Frontal cortex (tissue), 4 donors: ENCODE data around the gene ATG2B. TPM values are rescaled to one million over a fixed set of nuclear protein-coding genes. Genes with fewer than 3 reads are reported as not detected.
A peak's percentile ranks its signal among the peaks of the same experiment; 100 is the strongest.

ENCODE experiments used
- DNase-seq, 2 donors: peaks; one replicate each; pipeline ENCODE4 v3.0.0; 2012; ENCODE audit warnings: low spot score in 2 of 2
- FAIRE-seq: peaks from 2 replicates; lab custom pipeline; 2012; peaks lifted over from hg19 to GRCh38; lab: Jason Lieb, UNC
- total RNA-seq: library from RNA; depleted of rRNA; stranded (reverse); fragments of >200 nt; gene quantifications from one replicate; pipeline ENCODE4 v1.2.3, GENCODE V29; 2014
- donor health status: control.
- donor health status: control.
- donor health status: control.

Gene ATG2B, protein sequence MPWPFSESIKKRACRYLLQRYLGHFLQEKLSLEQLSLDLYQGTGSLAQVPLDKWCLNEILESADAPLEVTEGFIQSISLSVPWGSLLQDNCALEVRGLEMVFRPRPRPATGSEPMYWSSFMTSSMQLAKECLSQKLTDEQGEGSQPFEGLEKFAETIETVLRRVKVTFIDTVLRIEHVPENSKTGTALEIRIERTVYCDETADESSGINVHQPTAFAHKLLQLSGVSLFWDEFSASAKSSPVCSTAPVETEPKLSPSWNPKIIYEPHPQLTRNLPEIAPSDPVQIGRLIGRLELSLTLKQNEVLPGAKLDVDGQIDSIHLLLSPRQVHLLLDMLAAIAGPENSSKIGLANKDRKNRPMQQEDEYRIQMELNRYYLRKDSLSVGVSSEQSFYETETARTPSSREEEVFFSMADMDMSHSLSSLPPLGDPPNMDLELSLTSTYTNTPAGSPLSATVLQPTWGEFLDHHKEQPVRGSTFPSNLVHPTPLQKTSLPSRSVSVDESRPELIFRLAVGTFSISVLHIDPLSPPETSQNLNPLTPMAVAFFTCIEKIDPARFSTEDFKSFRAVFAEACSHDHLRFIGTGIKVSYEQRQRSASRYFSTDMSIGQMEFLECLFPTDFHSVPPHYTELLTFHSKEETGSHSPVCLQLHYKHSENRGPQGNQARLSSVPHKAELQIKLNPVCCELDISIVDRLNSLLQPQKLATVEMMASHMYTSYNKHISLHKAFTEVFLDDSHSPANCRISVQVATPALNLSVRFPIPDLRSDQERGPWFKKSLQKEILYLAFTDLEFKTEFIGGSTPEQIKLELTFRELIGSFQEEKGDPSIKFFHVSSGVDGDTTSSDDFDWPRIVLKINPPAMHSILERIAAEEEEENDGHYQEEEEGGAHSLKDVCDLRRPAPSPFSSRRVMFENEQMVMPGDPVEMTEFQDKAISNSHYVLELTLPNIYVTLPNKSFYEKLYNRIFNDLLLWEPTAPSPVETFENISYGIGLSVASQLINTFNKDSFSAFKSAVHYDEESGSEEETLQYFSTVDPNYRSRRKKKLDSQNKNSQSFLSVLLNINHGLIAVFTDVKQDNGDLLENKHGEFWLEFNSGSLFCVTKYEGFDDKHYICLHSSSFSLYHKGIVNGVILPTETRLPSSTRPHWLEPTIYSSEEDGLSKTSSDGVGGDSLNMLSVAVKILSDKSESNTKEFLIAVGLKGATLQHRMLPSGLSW (N-terminal part only)
- total RNA-seq: 36.3 TPM

DNA sequence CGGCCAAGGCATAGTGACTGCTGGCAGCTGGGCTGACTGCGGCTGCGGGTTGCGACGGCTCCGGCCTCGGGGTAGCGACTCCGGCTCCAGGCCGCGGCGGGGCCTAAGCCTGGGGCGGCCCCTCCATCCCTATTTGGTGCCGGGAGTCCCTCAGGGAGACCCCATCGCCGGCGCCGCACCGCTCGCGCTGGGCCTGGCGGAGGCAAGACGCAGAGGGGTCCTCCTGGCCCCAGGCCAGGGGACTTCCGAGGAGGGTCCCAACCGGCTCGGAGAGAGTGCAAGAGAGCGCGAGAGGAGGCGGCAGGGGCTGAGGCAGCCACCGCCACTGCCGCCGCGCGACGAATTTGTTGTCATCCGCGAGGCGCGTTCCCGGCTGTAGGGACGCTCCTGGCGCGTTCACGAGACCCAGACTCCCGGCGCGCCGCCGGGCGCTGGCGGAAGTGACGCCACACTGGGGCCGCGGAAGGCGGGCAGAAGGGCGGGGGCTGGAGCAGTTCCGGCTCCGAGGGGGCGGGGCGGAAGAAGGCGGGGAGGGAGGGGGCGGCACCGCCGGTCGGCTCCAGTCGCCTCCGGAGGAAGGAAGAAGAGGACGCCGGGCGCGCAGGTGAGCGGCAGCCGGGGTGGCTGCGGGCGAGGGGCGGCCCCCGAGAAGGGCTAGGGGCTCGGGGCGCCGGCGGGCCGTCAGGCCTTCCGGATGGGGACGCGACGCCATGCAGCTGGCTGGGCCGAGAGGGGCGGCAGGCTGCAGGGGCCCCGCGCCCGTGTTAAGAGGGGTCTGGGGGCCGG lies at the start of gene ATG2B, which contains the start of gene GSKIP:
TSS of gene ATG2B (minus strand) at position 377 of the 786 bp plus-strand sequence. CDS start at position 12, 365 bp downstream.
TSS of gene GSKIP (plus strand) at position 562 of the 786 bp plus-strand sequence. CDS start 18,722 bp downstream, outside the sequence.
- peak; percentile 95 for DNase-seq
- no peak for FAIRE-seq

DNA sequence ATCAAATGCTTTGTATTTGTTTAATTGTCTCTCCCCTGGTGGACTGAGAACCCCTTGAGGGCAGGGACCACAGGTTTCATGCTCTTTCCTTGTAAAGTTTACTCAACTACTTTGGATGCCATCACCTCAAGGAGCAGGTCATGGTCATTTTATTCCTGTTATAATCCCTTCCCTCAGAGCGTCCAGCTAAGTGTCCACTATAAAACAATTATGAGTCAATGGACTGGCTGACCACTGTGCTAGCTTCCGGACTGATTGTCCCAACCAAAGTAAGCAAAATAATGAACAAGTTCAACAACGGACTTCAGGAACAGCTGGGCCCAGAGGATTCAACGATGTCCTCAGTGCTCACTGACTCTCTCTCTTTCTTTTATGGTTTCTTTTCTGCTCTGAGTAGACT lies 47.0 kb upstream of the ATG2B start:
- FAIRE-seq (no peak), DNase-seq (no peak)

DNA sequence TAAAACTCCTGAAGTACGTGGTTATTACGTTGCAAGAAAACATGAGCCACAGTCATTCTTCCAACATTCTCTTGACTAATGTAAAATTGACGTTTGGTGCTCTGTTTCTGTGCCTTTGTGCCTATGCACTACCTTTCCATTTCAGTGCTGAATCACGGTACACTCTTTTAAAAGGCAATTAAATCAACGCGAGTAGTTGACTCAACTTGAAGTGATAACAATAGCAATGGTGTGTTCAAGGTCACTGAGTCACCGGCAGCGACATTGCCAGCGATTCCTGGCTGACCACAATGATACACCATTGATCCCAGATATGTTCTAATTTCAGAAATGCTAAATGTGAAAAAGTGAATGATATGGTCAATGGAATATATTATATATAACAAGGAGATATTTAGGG lies 46.6 kb upstream of the ATG2B start:
- DNase-seq (no peak), FAIRE-seq (no peak)

DNA sequence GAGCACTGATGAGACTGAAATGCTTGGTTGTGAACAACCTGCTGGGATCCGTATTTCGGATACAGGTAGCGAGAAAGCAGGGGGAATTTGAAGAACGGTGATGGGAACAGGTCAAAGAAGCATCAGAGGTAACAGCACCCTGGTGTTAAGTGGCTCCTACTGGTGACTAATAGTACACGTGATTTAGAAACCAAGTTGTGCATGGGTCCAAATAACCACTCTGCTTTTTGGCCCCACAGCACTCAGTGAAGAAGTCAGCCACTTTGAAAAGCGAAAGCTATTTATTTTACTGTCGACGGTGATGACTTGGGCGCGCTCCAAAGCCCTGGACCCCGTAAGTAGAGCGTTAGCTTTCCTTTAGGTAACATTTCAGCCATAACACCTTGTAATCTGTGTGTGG lies 45.5 kb upstream of the ATG2B start:
- DNase-seq (no peak), FAIRE-seq (no peak)

DNA sequence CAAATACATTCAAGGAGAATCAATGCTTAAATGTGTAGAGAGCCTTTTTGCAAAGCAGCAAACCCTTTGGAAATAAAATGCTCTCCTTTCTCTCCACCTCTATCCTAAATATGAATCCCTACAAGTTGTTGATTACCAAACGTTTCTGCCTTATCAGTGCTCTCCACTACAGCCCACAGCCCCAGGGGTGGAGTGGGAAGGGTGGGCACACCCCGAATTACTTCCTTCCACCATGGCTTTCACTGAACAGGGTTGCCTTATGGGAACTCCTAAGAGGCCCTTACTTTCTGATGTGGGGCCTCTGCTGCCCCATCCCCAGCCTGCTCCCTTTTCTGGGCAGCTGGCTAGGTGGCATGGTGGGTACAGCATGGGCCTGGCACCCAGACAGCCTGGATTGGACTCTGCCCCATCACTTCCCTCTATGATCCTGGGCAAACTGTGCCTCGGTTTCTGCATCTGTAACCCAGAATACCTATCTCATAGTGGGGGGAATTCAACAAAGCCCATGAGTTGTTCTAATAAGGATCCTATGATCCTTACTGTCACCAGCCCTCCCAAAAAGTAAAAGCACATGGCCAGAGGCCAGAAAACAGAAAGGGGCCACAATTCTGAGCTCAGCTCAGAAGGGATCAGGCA lies 44.9 kb upstream of the ATG2B start:
- DNase-seq (no peak), FAIRE-seq (no peak)

DNA sequence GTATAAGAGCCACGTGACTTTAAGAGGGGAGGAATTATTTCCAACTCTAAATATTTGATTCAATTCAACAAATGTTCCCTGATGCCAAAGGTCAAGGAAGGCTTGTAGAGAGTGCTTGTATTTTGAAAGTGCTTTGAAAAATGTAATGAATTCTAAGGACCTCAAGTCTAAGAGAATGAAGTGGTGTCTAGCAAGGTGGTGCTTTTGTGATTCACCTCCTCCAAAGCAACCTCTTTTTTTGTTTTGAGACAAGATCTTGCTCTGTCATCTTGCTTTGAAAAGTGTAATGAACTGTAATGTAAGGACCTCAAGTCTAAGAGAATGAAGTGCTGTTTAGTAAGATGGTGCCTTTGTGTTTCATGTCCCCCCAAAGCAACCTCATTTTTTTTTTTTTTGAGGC lies 42.5 kb upstream of the ATG2B start:
- no peak for FAIRE-seq

DNA sequence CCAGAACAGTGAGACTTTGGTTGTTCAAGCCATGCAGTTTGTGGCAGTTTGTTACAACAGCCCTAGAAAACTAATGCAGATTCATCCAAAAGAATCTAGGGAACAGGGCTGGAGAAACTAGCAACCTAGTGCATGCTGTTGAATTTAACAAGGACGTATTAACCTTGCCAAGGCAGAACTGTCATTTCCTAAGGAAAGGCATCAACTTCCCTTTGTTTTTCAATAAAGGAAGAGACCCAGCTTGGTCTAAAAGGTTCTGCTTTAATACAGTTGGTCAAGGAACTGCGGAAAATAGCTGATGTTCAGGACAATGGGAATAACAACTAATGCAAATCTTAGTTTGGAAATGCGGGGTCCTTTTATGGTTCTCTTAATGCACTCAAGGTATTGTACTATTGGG lies 40.3 kb upstream of the ATG2B start:
- DNase-seq (no peak), FAIRE-seq (no peak)

More for the DNA sequence above, 42.5 kb upstream of the ATG2B start:
- DNase-seq: no peak

DNA sequence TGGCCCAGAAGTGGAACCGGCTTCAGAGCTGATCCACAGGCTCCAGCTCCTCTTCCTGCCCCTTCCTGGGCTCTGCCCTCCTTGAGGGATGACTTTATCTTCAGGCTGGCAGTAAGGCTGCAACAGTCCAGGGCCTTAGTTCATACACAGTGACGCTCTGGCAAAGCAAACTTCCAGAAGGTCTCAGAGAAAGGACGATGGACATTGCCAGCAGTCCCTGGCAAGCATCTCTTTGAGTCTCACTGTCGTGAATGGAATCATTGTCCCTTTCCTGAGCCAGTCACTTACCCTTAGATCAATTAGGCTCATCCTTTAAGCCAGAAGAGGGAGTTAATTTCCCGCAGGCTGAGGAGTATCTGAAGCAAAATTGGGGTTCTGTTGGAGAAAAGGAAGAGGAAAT lies 37.4 kb upstream of the ATG2B start:
- FAIRE-seq (no peak), DNase-seq (peak; percentile 30 to 41)

DNA sequence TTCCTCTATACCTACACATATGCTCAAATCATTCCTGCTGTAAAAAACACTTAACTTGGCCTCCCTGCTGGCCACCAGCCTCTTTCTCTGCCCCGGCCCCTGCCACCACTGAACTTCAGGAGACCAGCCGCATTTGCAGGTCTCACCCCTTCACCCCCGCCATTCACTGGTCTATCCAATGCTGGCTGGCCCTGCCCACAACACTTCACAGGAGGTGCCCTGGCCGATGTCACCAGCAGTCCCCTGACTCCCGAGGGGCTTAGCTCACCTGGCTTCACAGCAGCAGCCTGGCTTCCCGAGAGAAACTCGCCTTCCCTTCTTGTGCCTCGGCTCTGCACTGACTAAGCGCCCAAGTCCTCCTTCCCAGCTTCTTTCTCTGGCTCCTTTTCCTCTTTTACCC lies 36.3 kb upstream of the ATG2B start:
- no peak for DNase-seq
- no peak for FAIRE-seq

DNA sequence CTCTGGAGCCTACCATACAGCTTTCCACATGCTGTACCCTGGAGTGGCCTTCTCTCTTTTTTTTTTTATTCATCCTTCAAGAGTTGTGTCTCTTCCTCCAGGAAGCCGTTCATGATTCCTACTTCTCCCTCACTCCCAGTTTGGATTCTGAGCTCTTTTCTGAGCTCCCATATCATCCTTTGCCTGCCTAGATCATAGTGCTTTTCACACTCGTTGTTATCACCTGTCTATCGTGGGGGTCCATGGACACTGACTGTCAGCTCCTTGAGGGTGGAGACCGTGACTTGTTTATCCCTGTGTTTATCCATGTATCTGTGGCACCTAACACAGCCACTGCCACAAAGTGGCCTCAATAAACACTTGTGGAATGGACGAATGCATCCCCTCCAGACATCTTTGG lies 35.8 kb upstream of the ATG2B start:
- FAIRE-seq (no peak), DNase-seq (no peak)

DNA sequence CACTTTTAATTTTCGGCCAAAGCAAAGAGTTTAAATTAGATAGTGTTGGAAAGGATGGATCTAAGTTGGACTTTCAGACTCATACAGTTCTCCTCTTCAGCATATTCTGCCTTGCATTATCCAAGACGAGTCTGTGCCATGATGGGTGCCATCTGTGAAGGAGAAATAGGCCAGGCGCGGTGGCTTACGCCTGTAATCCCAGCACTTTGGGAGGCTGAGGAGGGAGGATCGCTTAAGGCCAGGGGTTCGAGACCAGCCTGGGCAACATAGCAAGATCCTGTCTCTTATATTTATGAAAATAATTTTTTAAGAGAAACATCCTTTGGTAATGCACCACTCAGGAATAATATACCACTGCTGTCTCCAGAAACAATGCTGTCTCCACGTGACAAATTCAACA lies 35.3 kb upstream of the ATG2B start:
- FAIRE-seq (no peak), DNase-seq (no peak)

DNA sequence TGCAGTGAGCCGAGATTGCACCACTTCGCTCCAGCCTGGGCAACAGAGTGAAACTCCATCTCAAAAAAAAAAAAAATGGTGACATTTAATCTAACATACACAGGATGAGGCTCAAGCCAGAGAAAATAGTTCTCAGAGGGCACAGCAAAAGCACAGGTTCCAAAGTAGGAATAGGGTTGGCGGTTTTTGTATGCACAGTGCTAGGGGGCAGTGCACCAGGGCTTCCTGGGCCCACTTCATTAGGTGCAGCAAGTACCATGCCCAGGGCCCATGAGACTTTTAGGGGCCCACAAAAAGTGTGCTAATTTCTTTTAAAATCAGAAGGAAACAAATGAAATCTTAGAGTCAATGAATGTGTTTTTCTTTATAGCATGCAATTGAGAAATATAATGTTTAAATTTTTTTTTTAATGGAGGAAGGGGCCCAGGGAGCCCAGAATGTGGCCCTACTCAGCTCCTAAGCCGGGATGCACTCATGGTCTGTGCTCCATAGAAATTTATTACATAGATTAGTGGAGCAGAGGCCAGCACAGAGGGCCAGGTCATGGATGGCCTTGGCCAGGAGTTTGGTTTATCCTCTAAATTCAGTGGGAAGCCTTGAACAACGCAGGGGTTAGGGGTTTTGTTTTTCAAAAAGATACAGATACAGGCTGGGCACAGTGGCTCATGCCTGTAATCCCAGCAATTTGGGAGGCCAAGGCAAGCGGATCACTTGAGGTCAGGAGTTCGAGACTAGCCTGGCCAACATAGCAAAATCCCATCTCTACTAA lies 31.1 kb upstream of the ATG2B start:
- FAIRE-seq: no peak
- DNase-seq: no peak

DNA sequence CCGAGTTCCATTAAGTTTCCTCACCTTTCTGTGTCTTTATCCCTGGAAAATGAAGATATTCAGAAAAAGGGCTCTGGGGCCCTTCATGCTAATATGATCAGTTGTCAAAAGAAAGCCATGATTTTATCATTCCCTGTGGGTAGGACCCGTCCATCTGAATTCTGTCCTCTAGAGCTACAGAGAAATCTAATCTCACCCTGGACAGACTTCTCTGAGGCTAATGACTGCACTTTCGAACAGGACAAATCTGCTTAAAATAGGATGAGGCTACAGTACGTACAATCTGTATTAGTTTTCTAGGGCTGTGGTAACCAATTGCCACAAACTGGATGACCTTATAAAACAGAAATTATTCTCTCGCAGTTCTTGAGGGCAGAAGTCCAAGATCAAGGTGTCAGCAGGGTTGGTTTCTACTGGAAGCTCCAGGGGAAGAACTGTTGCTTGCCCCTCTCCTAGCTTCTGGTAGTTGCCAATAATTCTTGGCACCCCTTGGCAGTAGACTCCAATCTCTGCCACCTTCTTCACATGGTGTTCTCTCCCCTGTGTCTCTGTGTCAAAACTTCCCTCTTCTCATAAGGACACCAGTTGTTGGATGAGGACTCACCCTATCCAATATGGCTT lies 30.0 kb upstream of the ATG2B start:
- no peak for FAIRE-seq
- no peak for DNase-seq

DNA sequence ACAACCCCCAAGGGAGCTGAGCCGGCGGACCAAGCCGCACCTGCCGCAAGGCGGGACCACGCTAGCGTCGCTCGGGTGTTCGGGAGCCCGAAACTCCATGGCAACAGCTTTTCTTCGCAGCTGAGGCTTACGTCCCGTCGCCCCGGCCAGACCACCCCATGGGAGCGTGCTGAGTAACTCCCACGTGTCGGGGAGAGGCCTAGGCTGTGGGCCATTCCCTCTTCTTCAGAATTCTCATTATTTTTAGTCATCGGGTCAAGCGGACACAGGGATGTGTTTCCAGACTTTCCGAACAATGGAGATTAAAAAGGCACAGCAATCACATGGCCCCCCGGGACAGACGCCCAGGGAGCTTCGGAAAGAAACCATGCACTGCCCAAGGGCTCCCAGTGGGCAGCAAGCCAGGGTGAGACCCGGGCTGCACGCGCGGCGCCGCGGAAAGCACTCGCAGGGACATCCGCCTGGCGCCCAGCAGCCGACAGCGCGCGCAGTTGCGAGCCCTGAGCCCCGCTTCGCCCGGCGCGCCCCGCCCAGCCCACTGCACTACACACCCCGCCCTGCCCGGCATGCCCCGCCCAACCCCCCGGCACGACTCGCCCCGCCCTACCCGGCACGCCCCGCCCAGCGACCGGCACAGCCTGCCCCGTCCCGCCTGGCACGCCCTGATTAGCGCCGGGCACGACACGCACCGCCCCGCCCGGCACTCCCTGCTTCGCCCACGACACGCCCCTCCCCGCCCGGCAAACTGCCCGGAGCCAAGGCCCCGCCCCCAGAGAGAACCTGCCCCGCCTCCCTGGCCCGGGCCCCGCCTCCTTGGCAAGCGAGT lies 28.4 kb upstream of the ATG2B start:
- DNase-seq (peak; percentile 95), FAIRE-seq (no peak)

DNA sequence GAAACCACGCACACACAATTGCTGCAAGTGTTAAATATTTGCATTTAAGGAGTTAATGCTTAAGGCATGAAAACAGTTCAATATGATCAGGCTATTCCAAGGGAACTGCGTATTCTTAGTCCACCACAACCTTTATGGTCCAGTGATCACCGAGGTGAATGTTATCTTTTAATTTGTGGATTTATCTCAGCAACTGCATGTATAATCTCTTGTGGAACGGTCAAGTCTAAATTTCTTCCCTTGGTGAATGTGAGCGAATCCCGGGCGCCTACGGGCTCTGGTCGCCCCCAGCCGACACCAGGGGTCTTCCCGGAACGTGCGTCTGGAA lies 27.8 kb upstream of the ATG2B start:
- no peak for FAIRE-seq
- DNase-seq: no peak

DNA sequence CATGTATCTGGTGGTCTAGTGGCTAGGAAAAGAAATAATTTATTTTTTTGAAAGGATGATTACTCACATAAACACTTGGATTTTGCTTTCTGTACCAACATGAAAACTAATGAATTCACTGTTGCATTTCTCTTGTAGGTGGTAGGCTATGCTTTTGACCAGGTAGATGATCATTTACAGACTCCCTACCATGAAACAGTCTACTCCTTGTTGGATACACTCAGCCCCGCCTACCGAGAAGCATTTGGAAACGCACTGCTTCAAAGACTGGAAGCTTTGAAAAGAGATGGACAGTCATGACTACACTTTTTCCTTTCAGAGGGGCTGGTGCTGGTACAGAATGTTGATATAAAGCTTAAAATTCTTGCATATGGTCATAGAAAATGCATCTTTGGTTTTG lies 22.2 kb upstream of the ATG2B start:
- FAIRE-seq: no peak

DNA sequence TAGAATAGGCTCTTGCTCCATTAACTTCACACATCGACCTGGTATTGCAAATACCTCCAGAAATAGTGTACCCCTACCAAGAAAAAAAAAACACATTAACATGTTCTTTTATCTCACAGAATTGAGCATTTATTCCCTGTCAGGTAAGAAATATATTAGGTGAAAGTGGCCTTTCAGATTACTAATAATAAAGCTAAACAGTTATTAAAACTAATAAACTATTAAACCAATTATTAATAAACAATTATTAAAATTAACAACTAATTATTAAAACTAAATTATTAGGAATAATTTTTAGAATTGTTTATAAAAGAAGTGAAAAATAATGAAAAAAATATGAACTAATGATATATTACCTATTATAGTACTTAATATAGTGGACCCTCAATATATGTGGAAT lies 21.6 kb upstream of the ATG2B start:
- DNase-seq: no peak
- FAIRE-seq: peak; percentile 97

More for the DNA sequence above, 22.2 kb upstream of the ATG2B start:
- DNase-seq: no peak
